ENCODE results near the gene CACNA1C. TPM values are rescaled to one million over a fixed set of nuclear protein-coding genes. Genes with fewer than 3 reads are reported as not detected.

The CACNA1C gene
- total and polyA plus RNA-seq, 2 of the 4 experiments (the other 2 are of a cell fraction) = 1.6 to 2.6 TPM

GRCh38 chr12:2688381-2688931 is 635.7 kb downstream of the CACNA1C start:
- H2BK120ac ChIP-seq (ENCODE audit: low read depth, low read length) = no peak overlapping the region
- no peaks in the 10 kb centered on the region for H4K20me1 ChIP-seq (ENCODE audit: insufficient read depth, low read length)
- H3K4me2 ChIP-seq (ENCODE audit: low read depth, low read length) = no peak overlapping the region
- H3K56ac ChIP-seq (ENCODE audit: extremely low read depth, insufficient read depth, low read length) = no peak overlapping the region
- peaks cover 19% of the 10 kb centered on the region for H3K36me3 ChIP-seq (ENCODE audit: control insufficient read depth, insufficient read depth, low read length)
- ChIA-PET POLR2A (ENCODE audit: unreplicated experiment) (no interaction called here), CTCF (no interaction called here)
- H4K8ac ChIP-seq (ENCODE audit: low read depth in 2 of 2, low read length in 2 of 2) = no peak overlapping the region
- no peak overlapping the region for H3K27ac ChIP-seq (ENCODE audit: insufficient read depth, low read length)
- in situ Hi-C loops (cut with MboI; ENCODE audit: low sequenced_read_pairs) (no loop called here), intact Hi-C loops (cut with micrococcal nuclease) (no loop called here), dilution Hi-C loops (cut with HindIII; ENCODE audit: low sequenced_read_pairs, unreplicated experiment) (no loop called here)
- no peak overlapping the region for H2BK15ac ChIP-seq (ENCODE audit: low read depth, low read length)
- peaks cover 3% of the 10 kb centered on the region; the same call in 1 of the 2 replicates for H3K9me1 ChIP-seq (ENCODE audit: insufficient read depth, low read length)
- H4K5ac ChIP-seq (ENCODE audit: low read depth, low read length) = no peak overlapping the region
- no peak overlapping the region for H2AK9ac ChIP-seq (replicated peaks; ENCODE audit: low read depth, low read length, poor library complexity)
- no peak for ATAC-seq (ENCODE audit: low read depth)
- H4K91ac ChIP-seq (ENCODE audit: insufficient read depth, low read depth, low read length) = no peak overlapping the region
- no peak overlapping the region for H3K4ac ChIP-seq (ENCODE audit: low read depth, low read length)
- no peak overlapping the region for H3K23ac ChIP-seq (ENCODE audit: low read depth, low read length)
- no peak overlapping the region for H2AK5ac ChIP-seq (ENCODE audit: low read depth, low read length)
- no peak overlapping the region for H2AFZ ChIP-seq (replicated peaks; ENCODE audit: low read length, poor library complexity)
- H3K4me1 ChIP-seq (ENCODE audit: control insufficient read depth, insufficient read depth, low read length) = no peaks in the 10 kb centered on the region
- no peak overlapping the region for H3K9ac ChIP-seq (ENCODE audit: low read depth, low read length)
- no TSS peak for BruUV-seq (replicated peaks)
- H3K27me3 ChIP-seq (ENCODE audit: control insufficient read depth, insufficient read depth, low read length) = peaks cover 8% of the 10 kb centered on the region
- no peaks in the 10 kb centered on the region for H3K79me1 ChIP-seq (ENCODE audit: low read depth in 1 of 2, low read length in 2 of 2)
- DNase-seq = no peak
- no peak for TF ChIP-seq NFE2L2 (IDR thresholded peaks at IDR 0.05; ENCODE audit: low read depth, low read length)
- TF ChIP-seq MAZ (IDR thresholded peaks at IDR 0.05; ENCODE audit: borderline replicate concordance, low read depth, low read length) = no peak
- no peak for TF ChIP-seq CEBPB (IDR thresholded peaks at IDR 0.05; ENCODE audit: low read depth, low read length)
- no peak for TF ChIP-seq SMC3 (IDR thresholded peaks at IDR 0.05; ENCODE audit: low read depth, low read length)
- H3K18ac ChIP-seq (ENCODE audit: low read depth, low read length) = no peak overlapping the region
- no peak overlapping the region for H3K4me3 ChIP-seq (ENCODE audit: insufficient read depth, low read depth, low read length)
- no peaks in the 10 kb centered on the region for H3K9me3 ChIP-seq (ENCODE audit: control insufficient read depth, insufficient read depth, low read length)
- no peak overlapping the region for H2BK5ac ChIP-seq (ENCODE audit: low read depth, low read length, poor library complexity, severe bottlenecking)
- 100% methylated on average over 1 of the region's 20 CpGs; no CpG with 5 or more reads in 1 of the 2 experiments for WGBS, 2 experiments (ENCODE audit: extremely low coverage in 2 of 2, insufficient read length in 1 of 2)
- no peak overlapping the region for H3K14ac ChIP-seq (replicated peaks; ENCODE audit: low read depth, low read length)
- no peak overlapping the region for H2BK20ac ChIP-seq (ENCODE audit: low read depth, low read length)

Measured in IMR-90 (cell line).